ENCODE measurements around the gene NUDT13.

DNA sequence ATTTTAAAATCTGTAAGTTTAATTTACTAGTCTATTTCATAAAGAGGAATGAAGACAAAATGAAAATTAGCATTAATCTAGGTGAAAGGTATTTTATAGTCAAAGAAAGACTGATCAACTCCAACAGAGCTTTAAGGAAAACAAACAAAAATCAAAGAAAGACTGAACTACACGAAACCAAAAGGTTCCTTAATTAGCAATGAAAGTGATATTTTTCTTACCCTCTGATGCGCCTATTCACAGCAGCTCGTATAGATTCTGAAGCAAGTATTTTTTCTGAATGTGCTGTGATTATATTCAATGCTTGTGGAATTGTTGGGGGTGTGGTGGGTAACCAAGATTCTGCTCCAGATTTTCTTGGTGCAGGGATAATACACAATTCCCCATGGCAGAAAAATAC is 45.8 kb downstream of the NUDT13 start:
- TF ChIP-seq, protein P1, sequence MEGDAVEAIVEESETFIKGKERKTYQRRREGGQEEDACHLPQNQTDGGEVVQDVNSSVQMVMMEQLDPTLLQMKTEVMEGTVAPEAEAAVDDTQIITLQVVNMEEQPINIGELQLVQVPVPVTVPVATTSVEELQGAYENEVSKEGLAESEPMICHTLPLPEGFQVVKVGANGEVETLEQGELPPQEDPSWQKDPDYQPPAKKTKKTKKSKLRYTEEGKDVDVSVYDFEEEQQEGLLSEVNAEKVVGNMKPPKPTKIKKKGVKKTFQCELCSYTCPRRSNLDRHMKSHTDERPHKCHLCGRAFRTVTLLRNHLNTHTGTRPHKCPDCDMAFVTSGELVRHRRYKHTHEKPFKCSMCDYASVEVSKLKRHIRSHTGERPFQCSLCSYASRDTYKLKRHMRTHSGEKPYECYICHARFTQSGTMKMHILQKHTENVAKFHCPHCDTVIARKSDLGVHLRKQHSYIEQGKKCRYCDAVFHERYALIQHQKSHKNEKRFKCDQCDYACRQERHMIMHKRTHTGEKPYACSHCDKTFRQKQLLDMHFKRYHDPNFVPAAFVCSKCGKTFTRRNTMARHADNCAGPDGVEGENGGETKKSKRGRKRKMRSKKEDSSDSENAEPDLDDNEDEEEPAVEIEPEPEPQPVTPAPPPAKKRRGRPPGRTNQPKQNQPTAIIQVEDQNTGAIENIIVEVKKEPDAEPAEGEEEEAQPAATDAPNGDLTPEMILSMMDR (IDR thresholded peaks at IDR 0.05), result no peak
- TF ChIP-seq EP300 (IDR thresholded peaks at IDR 0.05) (no peak), POLR2A (IDR thresholded peaks at IDR 0.05) (no peak)

Data from sigmoid colon (tissue), 4 donors.